Lower leg skin (tissue), 4 donors: ENCODE data around the gene WNT7B. TPM values are rescaled to one million over a fixed set of nuclear protein-coding genes. Genes with fewer than 3 reads are reported as not detected.

Experiments used
- DNase-seq, 2 donors: peaks; one replicate each; pipeline ENCODE4 v3.0.0-alpha.2; 2019; ENCODE audit warnings: low spot score in 2 of 2
- H3K4me3 ChIP-seq: fragments of 200-600 bp; sonication (generic); 2 replicates; pipeline ENCODE4 v1.5.1; 2017; ENCODE audit warnings: mild to moderate bottlenecking, low read depth; ENCODE audit not compliant: poor library complexity, severe bottlenecking
- POLR2A ChIP-seq, 2 donors: fragments of 450-650 bp; IDR thresholded peaks; one replicate each; pipeline ENCODE4 v1.6.1; 2016 to 2017; ENCODE audit warnings: antibody characterized with exemption in 2 of 2, mild to moderate bottlenecking in 1 of 2, moderate library complexity in 1 of 2
- WGBS, 2 donors: methylation state at CpG; one replicate each; pipeline ENCODE4 v1.1.5; 2018; 5-methylcytosine and 5-hydroxymethylcytosine counted together
- intact Hi-C: fragments of 100-400 bp; cut with DNase I; formaldehyde crosslinking; loops from one replicate; pipeline ENCODE4 v1.15.0; 2023; ENCODE audit warnings: low total_unique reads
- total RNA-seq, 4 donors: library from RNA; depleted of rRNA; stranded (reverse); fragments of >200 nt; gene quantifications; one replicate each; pipeline ENCODE4 v1.1.0, GENCODE V29; 2016
- TF ChIP-seq, protein P1 (sequence below), 3 donors: fragments of 450-650 bp; IDR thresholded peaks; one replicate each; pipeline ENCODE4 v1.5.1; 2016; ENCODE audit warnings: antibody characterized with exemption in 3 of 3, mild to moderate bottlenecking in 3 of 3, moderate library complexity in 2 of 3

WNT7B gene
- total RNA-seq, 4 donors from 2014 or later, result 26.4 to 39.9 (median 33.9) TPM

DNA sequence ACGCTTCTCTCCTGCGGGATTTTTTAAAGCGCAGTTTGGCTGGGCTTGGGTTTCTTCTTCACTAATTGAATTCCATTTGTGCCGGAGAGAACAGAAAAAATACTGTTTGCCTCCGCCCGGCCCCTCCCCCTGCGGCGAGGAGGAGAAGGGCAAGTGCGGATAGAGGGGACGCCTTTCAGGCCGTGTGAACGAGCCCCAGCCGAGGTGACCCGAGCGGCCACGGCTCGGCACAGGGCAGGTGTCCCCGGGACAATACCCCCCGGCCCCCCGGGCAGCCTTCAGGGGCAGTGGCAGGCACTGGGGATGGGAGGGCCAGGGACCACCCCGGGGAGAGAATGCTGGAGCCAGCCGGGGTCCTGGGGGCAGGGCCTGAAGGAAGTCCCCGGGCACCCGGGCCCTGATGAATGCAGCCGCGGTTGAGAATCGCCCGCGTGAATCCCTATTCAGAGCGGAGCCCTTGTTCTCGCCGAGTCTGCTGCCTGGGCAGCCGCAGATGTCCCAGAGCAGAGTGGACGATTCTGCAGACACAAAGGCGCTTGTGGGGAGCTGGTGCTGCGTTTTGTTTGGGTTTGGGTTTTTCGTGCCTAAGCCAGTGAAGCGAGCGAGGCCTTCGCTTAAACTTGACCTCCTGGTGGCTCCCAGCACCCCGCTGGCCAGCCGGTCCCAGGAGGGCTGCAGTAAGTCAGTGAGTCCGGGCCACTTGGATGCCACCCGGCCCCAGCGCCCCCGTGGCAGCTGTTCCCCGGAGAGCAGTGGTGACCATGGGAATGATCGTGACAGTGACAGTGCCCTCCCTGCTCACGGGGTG, 96.0 kb downstream of the WNT7B start:
- intact Hi-C loops, result no loop called here
- 30 to 33% methylated on average over 45 to 49 of the region's 49 CpGs for WGBS, 2 donors
- TF ChIP-seq, protein P1, sequence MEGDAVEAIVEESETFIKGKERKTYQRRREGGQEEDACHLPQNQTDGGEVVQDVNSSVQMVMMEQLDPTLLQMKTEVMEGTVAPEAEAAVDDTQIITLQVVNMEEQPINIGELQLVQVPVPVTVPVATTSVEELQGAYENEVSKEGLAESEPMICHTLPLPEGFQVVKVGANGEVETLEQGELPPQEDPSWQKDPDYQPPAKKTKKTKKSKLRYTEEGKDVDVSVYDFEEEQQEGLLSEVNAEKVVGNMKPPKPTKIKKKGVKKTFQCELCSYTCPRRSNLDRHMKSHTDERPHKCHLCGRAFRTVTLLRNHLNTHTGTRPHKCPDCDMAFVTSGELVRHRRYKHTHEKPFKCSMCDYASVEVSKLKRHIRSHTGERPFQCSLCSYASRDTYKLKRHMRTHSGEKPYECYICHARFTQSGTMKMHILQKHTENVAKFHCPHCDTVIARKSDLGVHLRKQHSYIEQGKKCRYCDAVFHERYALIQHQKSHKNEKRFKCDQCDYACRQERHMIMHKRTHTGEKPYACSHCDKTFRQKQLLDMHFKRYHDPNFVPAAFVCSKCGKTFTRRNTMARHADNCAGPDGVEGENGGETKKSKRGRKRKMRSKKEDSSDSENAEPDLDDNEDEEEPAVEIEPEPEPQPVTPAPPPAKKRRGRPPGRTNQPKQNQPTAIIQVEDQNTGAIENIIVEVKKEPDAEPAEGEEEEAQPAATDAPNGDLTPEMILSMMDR (IDR thresholded peaks at IDR 0.05), result no peak
- TF ChIP-seq POLR2A (IDR thresholded peaks at IDR 0.05), result no peak
- DNase-seq, result no peak
- no peak overlapping the region for H3K4me3 ChIP-seq

DNA sequence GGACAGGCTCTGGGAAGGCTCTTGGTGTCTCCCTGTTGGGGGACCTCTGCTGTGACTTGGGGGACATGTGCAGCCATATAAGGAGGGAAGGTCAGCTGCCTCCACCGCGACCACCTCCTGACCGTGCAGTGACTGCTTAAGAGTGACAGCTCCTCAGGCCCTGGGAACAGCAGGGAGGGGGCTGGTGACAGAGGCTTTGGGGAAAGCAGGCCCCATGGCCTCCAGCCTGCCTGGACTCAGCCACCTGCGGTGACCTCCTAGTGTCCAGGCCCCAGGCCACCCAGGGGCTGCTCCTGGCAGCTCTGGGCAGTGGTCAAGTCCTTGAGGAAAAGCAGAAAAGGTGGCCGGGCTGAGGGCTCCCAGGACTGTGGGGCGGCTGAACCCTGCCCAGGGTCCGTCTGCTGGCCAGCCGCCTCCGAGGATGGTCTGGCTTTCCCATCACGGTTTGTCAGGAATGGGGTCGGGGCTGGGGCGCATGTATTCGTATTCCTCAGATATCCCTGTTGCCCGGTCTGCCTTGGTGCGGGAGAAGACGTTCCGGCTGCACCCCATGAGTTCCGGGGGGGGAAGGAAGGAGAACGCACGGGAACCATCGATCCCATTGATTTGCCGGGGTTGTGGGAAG, 96.8 kb downstream of the WNT7B start:
- no peak for TF ChIP-seq POLR2A (IDR thresholded peaks at IDR 0.05)
- TF ChIP-seq, protein P1 (IDR thresholded peaks at IDR 0.05), result no peak
- peak in 1 of 2 donors; percentile 80 for DNase-seq
- WGBS, 2 donors, result 25 to 31% methylated on average over 9 to 21 of the region's 22 CpGs
- no peak overlapping the region for H3K4me3 ChIP-seq
- intact Hi-C loops, result no loop called here

GRCh38 chr22:45879552-45879949, 97.4 kb downstream of the WNT7B start:
- H3K4me3 ChIP-seq, result no peak overlapping the region
- intact Hi-C loops, result no loop called here
- WGBS, 2 donors, result 46 to 66% methylated on average over 6 of the region's 6 CpGs
- TF ChIP-seq POLR2A (IDR thresholded peaks at IDR 0.05), result no peak
- TF ChIP-seq, protein P1 (IDR thresholded peaks at IDR 0.05), result no peak
- DNase-seq, result peak in 1 of 2 donors; percentile 39

DNA sequence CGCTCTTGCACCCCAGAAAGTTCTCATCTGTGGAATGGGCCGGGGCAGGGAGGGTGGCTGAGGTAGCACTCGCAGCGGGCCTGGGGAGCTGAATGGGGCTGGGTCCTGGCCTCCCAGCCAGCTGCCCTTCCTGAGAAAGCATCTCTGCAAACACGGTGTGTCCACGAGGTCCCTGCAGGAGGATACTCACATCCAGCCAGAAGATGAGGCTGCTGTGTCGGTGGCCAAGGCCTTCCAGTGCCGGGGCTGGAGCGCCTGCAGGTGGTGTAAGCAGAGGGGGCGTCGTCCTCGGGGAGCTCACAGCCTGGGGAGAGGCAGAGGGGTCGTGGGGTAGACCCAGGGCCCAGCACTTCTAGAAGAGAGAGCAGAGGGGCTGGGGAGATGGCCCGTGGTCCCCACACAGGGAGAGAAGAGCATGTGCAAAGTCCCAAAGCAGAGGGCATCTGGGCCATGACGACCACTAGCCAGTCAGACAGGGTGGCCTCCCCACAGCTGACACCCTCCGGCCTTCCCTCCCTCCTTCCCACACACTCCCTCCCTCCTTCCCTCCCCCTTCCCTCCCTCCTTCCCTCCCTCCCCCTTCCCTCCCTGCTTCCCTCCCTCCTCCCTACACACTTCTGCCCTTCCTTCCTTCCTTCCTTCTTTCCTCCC, 97.9 kb downstream of the WNT7B start:
- 29 to 42% methylated on average over 14 to 16 of the region's 16 CpGs for WGBS, 2 donors
- TF ChIP-seq, protein P1 (IDR thresholded peaks at IDR 0.05), result no peak
- no peak for TF ChIP-seq POLR2A (IDR thresholded peaks at IDR 0.05)
- no peak overlapping the region for H3K4me3 ChIP-seq
- peak in 1 of 2 donors; percentile 81 for DNase-seq
- intact Hi-C loops, result no loop called here

GRCh38 chr22:45878051-45878781, 98.7 kb downstream of the WNT7B start:
- TF ChIP-seq POLR2A (IDR thresholded peaks at IDR 0.05), result no peak
- TF ChIP-seq, protein P1 (IDR thresholded peaks at IDR 0.05), result no peak
- intact Hi-C loops, result no loop called here
- peak in 1 of 2 donors; percentile 75 for DNase-seq
- H3K4me3 ChIP-seq, result no peak overlapping the region
- WGBS, 2 donors, result 39 to 43% methylated on average over 24 to 25 of the region's 25 CpGs
